COR-L47 (cell line): Measurements from ENCODE around the gene IKZF3.
"Not testable (repeated sequence)": the region's sequence is repeated elsewhere in the genome, so short reads cannot be mapped to it uniquely, and the experiment has no call there.

Experiments used
- DNase-seq: peaks from one replicate; lab custom pipeline; 2025; lab: John Stamatoyannopoulos, UW

IKZF3 gene

DNA sequence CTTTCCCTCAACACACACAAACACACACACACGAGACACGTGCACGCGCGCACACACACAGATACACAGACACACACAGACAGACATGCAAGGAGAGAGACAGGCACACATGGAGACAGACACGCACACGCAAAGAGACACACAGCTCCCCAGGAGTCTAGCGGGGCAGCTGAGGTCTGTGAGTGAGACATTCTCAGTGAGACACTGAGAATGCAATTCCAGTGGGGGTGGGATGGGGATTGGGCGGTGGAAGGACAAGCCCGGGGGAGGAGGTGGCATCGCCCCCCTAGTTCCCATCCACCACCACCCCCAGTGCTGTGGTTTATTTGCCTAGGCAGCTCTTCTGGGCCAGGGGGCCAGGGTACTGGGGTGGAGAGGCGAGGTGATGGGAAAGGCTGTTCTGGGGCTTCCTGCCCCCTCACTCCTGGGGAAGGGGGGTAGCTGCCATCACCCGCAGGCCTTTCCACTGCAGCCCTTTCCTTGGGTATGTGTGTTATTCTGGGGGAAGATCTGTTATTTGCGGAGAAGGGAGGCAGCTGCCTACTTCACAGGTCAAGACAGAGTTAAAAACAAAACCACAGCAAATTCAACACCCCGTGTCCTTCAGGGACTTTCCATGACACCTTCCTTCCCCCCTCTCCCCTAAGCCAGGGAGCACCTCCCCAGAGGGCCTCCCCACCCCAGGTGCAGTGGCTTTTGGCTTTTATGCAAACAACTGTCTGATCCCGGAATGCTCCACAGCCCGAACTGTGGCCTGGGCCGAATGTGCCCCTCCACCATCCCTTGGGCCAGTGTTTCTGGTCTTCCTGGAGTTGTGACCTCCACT, 108.3 kb downstream of the IKZF3 start:
- no peak for DNase-seq

DNA sequence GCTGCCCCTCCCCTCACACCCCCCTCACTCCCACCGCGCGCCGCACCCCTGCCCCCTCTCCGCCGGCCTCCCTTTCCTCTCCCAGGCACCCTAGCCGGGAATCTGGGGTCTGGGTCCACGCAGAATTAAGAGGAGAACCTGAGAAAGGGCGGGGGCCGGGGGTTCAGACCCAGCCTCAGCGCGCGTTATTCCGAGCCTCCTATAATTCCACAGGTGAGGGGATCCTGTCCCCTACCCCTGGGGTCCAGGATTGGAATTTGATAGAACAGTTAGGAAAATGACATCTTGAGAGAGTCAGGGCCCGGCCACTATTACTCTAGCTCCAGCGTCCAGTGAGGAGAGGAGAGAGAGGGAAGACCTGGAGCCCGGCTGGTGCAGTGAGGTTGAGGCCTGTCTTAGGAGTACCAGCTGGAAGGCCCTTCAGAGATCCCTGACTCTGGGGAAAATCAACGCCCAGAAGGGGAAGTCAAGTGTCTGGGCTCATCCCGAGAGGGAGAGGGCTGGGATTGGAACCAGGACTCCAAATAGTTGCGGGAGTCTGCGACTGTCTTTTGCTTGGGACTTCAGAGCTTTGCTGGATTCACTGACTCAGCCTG, 109.1 kb downstream of the IKZF3 start:
- DNase-seq, result no peak

DNA sequence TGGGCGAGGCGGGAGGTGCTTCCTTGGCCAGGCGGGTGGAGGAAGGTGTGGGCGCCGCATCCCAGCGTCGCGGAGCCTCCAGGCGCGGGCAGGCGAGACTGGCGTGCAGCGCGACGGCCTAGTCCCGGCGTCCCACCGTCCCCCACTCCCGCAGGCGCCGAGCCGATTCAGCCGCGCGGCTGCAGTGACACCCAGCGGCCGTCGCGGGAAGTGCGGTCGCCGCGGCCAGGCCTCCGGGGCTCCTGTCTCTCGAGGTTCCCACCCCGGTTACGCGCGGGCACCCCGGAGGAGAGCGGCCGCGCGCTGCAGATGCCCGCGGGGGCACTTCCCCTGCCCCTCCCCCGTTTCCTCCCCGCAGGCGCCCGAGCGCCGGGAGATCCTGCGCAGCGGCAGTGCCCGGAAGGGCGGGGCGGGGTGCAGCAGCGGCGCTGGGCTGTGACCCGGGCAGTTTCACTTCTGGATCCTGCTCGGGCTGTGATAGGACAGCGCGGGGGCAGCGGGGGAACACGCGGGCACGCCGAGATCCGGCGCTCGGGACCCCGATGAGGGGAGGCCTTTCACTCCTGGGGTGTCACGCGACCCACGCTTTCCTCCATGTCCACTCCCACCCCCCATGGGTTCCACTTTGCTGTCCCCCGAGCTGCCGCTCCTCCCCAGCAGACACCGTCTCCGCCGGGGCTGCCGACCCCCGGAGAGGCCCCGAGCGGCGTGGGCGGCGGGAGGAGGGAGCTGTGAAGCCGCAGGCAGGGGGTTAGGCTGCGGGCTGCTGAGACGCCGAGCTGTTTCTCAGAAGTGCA, 109.8 kb downstream of the IKZF3 start:
- DNase-seq, result peak; percentile 81

DNA sequence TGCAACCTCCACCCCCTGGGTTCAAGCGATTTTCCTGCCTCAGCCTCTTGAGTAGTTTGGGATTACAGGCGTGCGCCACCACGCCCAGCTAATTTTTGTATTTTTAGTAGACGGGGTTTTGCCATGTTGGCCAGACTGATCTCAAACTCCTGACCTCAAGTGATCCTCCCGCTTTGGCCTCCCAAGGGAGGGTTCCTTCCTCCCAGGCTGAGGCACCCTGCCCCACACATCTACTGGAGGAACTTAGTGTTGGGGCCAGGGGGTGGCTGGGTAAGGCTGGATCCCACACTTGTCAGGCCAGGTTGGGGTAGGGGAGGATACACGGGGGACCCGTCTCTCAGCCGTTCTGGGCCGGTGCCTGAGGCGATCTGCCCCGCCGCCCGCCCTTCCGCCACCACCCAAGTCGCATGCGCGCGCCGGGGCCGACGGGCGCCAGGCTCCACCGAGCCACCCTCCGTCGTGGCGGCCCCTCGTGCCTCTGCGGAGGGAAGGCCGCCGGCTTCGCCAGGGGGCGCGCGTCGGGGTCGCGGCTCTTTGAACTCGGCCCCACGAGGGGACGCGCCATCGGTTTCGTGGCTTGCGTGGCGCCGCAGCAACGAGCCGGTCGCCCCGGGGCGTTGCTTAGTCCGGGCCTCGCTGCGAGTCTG, 110.5 kb downstream of the IKZF3 start:
- DNase-seq, result peak; percentile 57

DNA sequence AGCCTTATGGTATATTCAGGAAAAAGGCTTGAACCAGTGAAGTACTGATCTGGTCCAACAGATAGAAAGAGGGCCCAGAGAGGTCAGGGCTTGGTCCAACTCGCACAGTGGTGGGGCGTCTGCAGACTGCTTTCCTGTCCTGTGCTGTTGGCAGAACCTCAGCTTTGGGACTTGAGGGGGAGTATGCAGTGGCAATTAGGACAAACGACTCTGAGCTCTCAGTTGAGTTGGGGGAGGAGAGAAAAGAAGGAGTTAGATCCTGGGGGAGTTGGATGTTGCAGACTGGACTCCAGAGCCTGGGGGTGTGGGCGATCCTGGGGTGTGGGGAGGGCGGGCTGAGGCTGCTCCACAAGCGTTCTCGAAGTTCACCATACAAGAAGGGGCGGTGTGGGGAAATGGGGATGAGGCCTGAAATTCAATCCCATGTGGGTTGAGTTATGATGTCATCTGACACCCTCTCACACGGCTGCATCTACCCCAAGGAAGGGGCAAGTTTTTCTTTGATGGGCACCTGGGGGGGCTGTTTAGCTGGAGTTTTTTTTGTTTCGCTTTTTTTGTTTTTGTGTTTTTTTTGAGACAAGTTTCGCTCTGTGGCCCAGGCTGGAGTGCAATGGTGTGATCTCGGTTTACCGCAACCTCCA, 111.8 kb downstream of the IKZF3 start:
- no peak for DNase-seq

DNA sequence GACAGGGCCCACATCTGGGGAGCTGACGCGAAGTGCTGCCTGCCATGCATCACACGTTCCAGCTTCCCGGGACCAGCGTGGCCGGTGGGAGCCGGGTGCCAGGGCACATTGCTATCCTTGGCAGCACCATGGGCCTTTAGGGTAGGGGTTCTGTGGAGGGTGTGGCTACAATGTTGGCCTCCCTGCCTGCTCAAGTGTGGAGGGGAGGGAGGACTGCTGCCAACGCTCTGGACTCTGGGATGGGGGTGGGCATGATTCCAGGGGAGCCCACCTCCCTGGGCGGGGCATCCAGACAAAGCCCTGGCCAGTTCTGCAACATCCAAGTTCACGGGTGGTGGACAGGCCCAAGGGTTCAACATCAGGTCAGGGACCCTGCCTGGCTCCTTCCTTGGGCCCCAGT, 112.5 kb downstream of the IKZF3 start:
- no peak for DNase-seq

DNA sequence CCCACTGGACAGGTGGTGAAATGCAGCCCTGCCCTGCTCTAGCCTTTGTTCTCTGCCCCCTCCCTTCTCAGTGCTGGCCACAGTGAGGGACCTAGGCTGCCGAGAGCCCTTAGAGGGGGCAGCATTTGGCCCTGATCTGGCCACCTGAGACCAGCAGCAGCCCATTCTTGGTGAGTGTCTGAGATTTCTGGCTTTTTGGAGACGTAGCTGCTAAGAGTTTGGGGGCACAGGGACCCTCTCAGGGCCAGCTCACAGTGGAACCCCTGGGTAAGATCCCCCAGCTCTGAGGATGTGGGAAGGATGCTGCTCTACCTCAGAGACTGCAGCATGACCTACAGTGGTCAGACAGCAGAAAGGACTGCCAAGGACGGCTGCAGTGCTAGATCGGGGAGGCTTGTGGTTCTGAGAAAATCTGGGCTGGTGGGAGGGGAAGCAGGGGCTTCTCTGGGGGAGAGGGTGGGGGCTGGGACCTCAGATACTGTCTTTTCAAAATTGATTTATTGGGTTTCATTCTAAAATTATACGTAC, 113.0 kb downstream of the IKZF3 start:
- no peak for DNase-seq

DNA sequence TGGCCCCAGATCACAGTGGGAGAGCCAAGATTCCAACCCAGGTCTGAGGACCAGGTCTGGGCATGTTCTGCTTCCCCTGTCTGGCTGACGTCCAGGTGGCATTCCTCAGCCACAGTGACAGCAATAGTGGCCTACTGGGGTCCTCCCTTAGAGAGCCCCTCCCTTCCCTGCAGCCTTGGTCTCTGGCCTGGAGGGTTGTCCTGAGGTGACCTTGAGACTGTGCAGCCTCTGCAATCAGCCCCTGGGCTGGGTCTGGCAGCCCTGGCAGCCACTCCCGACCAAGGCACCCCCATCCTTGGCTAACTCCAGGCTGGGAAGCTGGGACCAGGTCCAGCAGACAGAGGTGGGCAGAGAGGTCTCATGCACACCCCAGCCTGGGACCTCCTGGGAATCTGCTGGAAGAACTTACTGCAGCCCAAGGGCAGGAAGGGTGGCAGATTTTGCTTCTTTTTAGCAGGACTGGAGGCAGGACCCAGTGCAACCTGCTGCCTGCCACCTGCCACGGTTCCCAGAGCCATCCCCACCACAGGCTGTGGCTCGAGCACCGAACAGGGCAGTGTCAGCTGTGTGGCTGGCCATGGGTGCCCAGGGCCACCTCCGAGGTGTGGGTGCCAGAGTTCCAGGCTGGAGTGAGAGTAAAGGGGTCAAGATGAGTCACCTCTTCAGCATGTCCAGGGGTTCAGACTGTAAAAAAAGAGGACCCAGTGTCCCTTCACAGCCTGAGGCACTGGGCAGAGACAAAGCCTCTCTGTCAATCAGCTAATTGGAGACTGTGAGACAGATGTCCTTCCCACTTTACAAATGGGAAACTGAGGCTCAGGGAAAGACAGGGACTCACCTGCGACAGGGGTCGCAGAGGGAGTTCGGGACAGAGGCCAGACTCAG, 113.7 kb downstream of the IKZF3 start:
- peak; percentile 6 for DNase-seq

DNA sequence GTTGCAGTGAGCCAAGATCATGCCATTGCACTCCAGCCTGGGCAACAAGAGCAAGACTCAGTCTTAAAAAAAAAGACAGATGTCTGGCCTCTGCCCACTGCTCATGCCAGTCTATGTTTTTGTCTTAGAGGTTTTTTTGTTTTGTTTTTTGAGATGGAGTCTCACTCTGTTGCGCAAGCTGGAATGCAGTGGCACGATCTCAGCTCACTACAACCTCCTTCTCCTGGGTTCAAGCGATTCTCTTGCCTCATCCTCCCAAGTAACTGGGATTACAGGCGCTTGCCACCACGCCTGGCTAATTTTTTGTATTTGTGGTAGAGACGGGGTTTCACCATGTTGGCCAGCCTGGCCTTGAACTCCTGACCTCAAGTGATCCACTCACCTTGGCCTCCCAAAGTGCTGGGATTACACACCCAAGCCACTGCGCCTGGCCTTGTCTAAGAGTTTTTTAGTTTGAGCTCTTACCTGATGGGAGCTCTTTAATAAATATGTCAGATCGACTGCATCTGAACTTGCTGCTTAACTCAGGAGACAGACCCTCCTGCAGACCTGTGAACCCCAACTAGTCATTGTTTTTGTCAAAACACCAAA, 115.6 kb downstream of the IKZF3 start:
- DNase-seq, result not testable (repeated sequence)

DNA sequence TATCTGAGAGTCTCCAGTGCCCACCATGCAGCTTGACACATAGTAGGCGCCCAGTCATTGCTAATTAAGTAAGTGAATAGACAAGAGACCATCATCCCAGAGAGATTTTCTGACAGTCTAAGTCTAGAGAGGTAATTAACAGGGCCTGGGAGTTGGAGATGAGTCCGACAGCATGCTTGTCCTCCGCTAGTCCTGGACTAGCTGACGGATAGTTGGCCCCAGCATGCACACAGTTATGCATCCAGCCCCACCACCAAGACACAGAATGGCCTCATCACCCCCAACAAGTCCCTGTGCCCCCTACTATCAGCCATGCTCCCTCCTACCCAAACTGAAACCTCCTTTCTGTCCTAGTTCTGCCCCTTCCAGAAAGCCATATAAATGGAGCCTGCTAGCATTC, 116.4 kb downstream of the IKZF3 start:
- DNase-seq, result no peak

DNA sequence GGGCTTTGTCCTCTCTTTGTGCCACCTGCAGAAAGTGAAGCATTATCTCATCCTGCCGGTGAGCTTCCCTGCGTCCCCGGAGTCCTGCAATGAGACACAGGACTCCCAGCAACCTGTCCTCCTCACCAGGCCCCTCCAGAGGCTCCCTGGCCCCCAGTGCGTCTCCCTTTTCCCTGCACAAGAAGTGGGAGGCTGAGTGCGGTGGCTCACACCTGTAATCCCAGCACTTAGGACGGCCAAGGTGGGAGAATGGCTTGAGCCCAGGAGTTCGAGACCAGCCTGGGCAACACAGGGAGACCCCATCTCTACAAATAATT, 118.0 kb downstream of the IKZF3 start:
- no peak for DNase-seq

DNA sequence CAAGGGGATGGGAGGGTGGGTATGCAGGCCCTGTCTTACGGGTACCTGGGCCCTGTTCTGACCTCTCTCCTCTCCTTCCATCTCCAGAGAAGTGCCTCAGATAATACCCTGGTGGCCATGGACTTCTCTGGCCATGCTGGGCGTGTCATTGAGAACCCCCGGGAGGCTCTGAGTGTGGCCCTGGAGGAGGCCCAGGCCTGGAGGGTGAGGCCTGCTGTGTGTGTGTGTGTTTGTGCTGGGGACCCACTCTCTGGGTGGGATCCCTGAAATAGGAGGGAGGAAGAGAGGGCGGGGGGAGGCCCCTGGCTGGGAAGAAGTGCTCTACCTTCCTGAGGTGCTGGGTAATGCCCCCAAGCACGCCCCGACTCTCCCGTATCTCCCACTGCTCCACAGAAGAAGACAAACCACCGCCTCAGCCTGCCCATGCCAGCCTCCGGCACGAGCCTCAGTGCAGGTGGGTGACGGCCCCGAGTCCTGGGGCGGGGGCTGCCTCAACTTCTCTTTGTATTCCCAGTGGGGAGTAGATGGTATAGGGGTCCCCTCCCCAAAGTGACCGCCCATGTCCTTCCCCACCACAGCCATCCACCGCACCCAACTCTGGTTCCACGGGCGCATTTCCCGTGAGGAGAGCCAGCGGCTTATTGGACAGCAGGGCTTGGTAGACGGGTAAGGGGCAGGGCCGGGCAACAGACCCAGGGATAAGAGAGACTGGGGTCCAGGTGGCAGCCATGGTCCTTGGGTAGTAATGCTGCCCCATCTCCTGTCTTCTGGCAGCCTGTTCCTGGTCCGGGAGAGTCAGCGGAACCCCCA, 118.6 kb downstream of the IKZF3 start:
- no peak for DNase-seq

DNA sequence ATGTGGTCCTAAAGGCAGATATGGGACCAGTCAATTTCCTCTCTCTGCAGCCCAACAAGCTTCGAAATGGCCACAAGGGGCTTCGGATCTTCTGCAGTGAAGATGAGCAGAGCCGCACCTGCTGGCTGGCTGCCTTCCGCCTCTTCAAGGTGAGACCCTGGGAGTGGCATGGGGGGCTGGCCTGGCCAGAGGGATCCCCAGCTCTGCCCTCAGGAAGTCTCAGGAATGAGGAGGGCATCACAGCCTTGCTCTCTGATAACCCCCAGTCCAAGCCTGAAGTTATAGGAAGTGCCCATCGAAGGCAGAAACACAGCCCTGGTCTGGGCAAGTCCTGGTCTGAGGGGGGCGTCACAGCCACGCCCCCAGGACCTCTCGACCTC, 119.3 kb downstream of the IKZF3 start:
- DNase-seq, result no peak

DNA sequence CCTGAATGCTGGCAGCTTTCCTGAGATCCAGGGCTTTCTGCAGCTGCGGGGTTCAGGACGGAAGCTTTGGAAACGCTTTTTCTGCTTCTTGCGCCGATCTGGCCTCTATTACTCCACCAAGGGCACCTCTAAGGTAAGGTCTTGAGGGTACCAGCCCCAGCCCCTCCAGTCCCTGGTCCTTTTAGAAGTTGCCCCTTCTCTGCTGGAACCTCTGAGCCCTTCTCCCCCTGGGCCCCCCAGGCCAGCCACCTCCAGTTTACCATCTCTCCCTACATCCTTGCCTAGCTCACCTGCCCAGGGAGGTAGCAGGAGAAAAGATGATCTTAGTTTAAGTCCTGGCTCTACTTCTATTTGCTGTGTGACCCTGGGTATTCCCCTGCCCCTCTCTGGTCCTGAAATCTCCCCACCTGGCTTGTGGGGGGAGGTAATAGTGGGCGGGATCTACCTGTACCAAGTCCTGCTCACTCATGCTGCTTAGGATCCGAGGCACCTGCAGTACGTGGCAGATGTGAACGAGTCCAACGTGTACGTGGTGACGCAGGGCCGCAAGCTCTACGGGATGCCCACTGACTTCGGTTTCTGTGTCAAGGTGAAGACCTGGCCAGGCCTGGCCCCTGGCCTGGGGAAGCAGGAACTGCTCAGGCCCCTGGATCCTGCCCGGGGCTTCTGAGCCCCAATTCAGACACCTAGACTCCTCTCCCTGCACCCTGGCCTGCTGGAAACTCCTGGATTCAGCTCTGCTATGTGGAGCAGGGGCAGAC, 119.9 kb downstream of the IKZF3 start:
- no peak for DNase-seq

DNA sequence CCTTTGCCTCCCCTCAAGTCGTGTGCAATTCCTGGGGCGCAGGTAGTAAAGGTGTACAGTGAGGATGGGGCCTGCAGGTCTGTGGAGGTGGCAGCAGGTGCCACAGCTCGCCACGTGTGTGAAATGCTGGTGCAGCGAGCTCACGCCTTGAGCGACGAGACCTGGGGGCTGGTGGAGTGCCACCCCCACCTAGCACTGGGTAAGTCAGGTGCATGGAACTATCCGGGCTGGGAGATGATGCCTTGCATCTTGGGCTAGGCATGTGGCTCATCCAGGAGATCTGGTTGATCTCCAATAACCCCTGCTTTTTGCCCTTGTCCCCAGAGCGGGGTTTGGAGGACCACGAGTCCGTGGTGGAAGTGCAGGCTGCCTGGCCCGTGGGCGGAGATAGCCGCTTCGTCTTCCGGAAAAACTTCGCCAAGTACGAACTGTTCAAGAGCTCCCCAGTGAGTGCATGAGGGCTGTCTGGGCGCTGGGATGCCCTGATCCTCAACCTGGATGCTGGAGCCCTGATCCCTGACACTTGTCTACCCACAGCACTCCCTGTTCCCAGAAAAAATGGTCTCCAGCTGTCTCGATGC, 121.2 kb downstream of the IKZF3 start:
- DNase-seq, result no peak

DNA sequence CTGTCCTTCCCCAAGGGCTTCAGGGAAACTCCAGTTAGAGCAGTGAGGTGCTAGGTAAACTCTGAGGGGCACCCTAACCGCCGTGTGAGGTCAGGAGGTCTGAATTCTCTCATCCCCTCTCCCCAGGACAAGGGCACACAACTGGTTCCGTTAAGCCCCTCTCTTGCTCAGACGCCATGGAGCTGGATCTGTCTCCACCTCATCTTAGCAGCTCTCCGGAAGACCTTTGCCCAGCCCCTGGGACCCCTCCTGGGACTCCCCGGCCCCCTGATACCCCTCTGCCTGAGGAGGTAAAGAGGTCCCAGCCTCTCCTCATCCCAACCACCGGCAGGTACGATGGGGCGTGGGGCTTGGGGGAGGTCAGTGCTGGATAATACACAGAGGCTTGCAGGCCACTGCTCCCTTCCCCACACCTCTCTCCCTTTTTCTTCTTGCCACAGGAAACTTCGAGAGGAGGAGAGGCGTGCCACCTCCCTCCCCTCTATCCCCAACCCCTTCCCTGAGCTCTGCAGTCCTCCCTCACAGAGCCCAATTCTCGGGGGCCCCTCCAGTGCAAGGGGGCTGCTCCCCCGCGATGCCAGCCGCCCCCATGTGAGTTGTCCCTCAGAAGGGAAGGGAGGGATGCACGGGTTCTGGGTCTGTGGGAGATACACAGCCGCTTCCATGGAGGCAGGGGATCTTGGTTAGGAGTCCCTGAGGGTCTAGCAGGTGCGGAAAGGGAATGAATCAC, 121.8 kb downstream of the IKZF3 start:
- no peak for DNase-seq

DNA sequence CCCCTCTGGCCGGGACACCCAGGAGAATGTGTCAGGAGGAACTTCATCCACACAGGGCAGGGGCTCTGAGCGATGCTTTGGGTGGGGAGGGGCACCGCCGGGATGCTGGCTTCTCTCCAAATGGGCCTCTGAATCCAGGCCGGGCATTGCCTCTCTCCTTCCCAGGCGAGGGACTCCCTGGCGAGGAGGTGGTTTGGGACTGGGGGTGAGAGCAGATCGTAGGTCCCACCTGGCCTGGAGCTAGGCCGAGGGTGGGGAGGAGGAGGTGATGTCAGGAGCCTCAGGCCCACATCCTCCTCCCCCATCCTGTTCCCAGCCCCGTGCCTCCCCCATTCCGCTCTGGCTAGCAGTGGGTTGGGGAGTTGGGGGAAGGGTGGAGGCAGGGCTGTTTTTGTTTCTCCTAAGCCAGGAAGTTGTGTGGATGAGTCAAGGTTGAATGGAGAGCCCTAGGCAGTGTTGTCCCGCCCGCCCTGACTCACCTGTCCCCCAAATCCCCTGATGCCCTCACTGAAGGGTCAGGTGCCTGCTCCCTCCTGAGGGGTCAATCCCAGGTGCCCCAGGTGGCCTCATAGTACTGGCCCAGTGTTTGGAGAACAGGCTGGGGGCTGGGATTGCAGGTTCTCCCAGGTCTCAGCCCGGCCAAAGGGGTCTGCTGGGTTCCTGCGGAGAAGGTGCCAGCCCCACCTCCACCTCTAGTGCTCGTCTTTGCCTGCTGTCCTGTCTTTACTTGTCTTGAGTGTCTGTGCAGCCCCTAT, 123.6 kb downstream of the IKZF3 start:
- DNase-seq, result peak; percentile 28
